BLaER1 (cell line): ENCODE results near the gene ZFP91.

Experiments
- H3K27ac ChIP-seq: shearing (Covaris generic); formaldehyde crosslinking; 2 replicates; pipeline ENCODE4 v1.8.1; 2022
- H3K27me3 ChIP-seq: shearing (Covaris generic); formaldehyde crosslinking; 2 replicates; pipeline ENCODE4 v1.8.1; 2022
- H3K36me3 ChIP-seq: shearing (Covaris generic); formaldehyde crosslinking; 2 replicates; pipeline ENCODE4 v1.8.1; 2022
- H3K4me1 ChIP-seq: shearing (Covaris generic); formaldehyde crosslinking; 2 replicates; pipeline ENCODE4 v1.8.1; 2022
- H3K4me2 ChIP-seq: shearing (Covaris generic); formaldehyde crosslinking; 2 replicates; pipeline ENCODE4 v1.8.1; 2022
- H3K4me3 ChIP-seq: shearing (Covaris generic); formaldehyde crosslinking; 2 replicates; pipeline ENCODE4 v1.8.1; 2022
- H3K9ac ChIP-seq: shearing (Covaris generic); formaldehyde crosslinking; 2 replicates; pipeline ENCODE4 v1.8.1; 2022
- H3K9me3 ChIP-seq: shearing (Covaris generic); formaldehyde crosslinking; 2 replicates; pipeline ENCODE4 v1.8.1; 2022
- H4K20me1 ChIP-seq: shearing (Covaris generic); formaldehyde crosslinking; 2 replicates; pipeline ENCODE4 v1.8.1; 2022
- Cebpa-rat ChIP-seq: shearing (Covaris generic); IDR thresholded peaks from 2 replicates; pipeline ENCODE4 v1.8.1; 2022

Gene ZFP91

DNA sequence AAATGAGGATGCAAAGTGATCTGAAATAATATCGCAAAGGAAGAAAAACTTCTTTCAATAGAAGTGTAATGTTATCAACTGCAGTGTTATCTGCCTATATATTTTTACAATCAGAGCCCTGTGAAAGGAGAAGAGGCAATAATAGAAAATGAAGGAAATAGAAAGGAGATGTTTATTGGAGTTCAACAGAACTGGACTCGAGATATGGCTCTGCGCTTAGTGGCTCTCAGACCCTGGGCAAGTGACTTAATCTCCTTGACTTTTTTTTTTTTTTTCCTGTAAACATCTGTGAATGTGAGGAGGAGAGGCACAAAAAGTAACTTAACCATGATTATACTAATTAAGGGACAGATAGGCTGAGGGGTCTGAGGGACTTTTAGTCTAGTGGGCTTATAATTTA is 62.5 kb downstream of the ZFP91 start:
- no peak overlapping the region for H3K4me2 ChIP-seq
- peaks cover 7% of the 10 kb centered on the region; the same call in 1 of the 2 replicates for H3K36me3 ChIP-seq
- no peak overlapping the region for H3K9ac ChIP-seq
- peaks cover 18% of the 10 kb centered on the region for H3K9me3 ChIP-seq
- peaks cover 9% of the 10 kb centered on the region for H3K4me1 ChIP-seq
- TF ChIP-seq Cebpa-rat, result no peak
- H4K20me1 ChIP-seq, result no peaks in the 10 kb centered on the region
- H3K27ac ChIP-seq, result no peak overlapping the region
- H3K4me3 ChIP-seq, result no peak overlapping the region
- no peaks in the 10 kb centered on the region for H3K27me3 ChIP-seq

DNA sequence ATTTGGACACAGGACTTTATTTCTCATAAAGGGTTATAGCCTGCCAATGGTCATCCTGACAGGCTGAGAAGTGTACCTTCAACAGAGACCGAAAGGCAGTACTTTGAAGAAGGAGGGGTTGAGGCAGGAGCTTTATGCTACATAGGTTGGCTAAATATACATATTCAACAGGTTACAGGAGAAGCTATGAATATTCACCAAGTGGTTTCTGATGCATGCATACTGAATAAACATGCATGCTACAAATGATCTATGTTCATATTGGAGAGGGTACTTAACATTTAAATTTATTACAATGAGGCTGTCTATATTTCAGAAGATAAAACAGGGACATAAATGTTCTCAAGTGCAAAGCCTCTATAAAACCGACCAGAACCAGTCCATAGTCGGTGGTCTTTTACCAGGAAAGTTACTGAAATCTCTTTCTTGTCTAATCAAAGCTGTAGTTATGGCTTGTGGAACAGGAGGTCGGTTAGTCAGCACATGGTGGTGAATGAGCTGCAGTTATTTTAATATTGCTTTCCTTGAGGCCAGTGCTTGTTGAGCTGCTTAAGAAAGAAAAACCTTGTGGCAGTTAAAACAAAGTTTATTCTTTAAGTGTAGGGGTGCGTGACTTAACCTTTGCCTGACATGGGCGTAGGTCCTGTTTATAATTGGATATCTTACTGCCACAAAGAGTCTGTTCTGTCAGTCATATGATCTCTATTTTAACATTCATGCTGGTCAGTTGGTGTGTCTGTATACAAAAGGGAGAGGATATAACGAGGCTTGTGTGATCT is 63.1 kb downstream of the ZFP91 start:
- Histone ChIP-seq H3K9ac (no peak overlapping the region), H3K4me1 (peaks cover 13% of the 10 kb centered on the region), H4K20me1 (no peaks in the 10 kb centered on the region), H3K27ac (no peak overlapping the region), H3K36me3 (peaks cover 7% of the 10 kb centered on the region; the same call in 1 of the 2 replicates), H3K9me3 (peaks cover 21% of the 10 kb centered on the region), H3K27me3 (no peaks in the 10 kb centered on the region), H3K4me3 (no peak overlapping the region), H3K4me2 (no peak overlapping the region)
- no peak for TF ChIP-seq Cebpa-rat

DNA sequence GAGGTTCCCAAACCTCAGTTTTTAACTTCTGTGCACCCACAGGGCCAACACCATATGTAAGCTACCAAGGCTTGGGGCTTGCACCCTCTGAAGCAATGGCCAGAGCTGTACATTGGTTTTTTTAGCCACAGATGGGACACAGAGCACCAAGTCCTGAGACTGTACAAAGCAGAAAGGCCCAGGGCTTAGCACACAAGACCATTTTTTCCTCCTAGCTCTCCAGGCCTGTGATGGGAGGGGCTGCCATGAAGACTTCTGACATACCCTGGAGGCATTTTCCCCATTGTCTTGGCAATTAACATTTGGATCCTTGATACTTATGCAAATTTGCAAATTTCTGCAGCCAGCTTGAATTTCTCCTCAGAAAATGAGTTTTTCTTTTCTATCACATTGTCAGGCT is 67.0 kb downstream of the ZFP91 start:
- peaks cover 14% of the 10 kb centered on the region for H3K4me1 ChIP-seq
- no peak overlapping the region for H3K4me2 ChIP-seq
- no peak overlapping the region for H3K27ac ChIP-seq
- no peaks in the 10 kb centered on the region for H4K20me1 ChIP-seq
- H3K9ac ChIP-seq, result no peak overlapping the region
- H3K9me3 ChIP-seq, result peaks cover 26% of the 10 kb centered on the region
- no peak overlapping the region for H3K4me3 ChIP-seq
- H3K27me3 ChIP-seq, result no peaks in the 10 kb centered on the region
- TF ChIP-seq Cebpa-rat, result no peak
- peaks cover 7% of the 10 kb centered on the region; the same call in 1 of the 2 replicates for H3K36me3 ChIP-seq

DNA sequence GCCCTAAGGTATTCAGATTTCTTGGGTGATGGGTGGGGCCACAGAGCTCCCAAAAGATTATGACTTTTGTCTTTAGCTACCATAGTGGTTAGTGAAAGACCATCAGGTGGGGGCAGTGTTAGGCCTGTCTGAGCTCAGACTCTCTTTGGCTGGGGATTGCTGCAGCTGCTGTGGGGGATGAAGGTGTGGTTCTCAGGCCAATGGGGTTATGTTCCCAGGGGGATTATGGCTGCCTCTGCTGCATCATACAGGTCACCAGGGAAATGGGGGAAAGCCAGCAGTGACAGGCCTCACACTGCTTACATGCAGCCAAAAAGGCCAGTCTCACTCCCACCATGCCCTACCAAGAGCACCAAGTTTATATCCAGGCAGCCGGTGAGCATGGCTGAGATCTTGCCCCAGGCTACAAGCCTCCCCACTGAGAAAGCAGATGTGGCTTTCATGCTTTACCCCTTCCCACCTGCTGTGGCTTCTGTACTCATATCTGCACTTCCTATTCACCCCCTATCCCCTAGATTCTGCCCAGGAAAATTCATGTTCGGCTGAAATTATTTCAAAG is 68.4 kb downstream of the ZFP91 start:
- Histone ChIP-seq H3K9ac (no peak overlapping the region), H3K27me3 (no peaks in the 10 kb centered on the region), H4K20me1 (no peaks in the 10 kb centered on the region), H3K4me1 (peaks cover 13% of the 10 kb centered on the region), H3K4me2 (peak overlapping the region; percentile 53), H3K9me3 (peaks cover 26% of the 10 kb centered on the region), H3K4me3 (no peak overlapping the region), H3K27ac (no peak overlapping the region), H3K36me3 (peaks cover 7% of the 10 kb centered on the region; the same call in 1 of the 2 replicates)
- no peak for TF ChIP-seq Cebpa-rat

DNA sequence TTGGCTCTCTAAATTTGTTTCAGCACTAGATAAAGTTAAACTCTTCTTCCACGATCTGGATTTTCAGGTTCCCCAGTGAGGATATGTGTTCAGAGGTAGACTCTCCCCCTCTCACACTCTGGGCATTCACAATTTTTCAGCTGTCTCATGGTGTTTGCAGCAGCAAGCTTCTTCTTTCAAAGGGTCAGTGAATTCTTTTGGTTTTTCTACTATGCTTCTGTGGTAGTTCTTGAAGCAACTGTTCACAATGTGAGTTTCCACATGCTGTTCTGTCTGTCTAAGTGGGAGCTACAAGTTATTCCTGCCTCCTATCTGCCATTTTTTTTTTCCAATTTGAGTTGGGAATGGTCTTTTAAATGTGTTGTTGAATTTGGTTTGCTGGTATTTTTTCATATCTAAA is 69.0 kb downstream of the ZFP91 start:
- H3K27me3 ChIP-seq, result no peaks in the 10 kb centered on the region
- peaks cover 13% of the 10 kb centered on the region for H3K4me1 ChIP-seq
- no peak overlapping the region for H3K9ac ChIP-seq
- no peak overlapping the region for H3K4me3 ChIP-seq
- H3K36me3 ChIP-seq, result peaks cover 7% of the 10 kb centered on the region; the same call in 1 of the 2 replicates
- TF ChIP-seq Cebpa-rat, result no peak
- no peaks in the 10 kb centered on the region for H4K20me1 ChIP-seq
- H3K9me3 ChIP-seq, result peaks cover 26% of the 10 kb centered on the region
- H3K27ac ChIP-seq, result no peak overlapping the region
- peak overlapping the region; percentile 53; the same call in 1 of the 2 replicates for H3K4me2 ChIP-seq

DNA sequence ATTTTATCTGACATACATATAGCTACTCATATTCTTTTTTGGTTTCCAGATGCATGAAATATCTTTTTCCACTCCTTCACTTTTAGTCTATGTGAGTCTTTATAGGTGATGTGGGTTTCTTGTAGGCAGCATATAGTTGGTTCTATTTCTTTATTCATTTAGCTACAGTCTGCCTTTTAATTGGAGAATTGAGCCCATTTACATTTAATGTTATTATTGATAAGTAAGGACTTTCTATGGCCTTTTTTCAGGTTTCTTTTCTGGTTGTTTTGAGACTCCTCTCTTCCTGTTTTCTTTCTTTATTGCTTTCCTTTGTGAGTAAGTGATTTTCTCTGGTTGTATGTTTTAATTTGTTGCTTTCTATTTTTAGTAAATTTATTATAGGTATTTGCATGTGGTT is 70.8 kb downstream of the ZFP91 start:
- H3K9me3 ChIP-seq, result peaks cover 26% of the 10 kb centered on the region
- H3K4me1 ChIP-seq, result peaks cover 13% of the 10 kb centered on the region
- H4K20me1 ChIP-seq, result no peaks in the 10 kb centered on the region
- H3K4me3 ChIP-seq, result no peak overlapping the region
- no peak overlapping the region for H3K9ac ChIP-seq
- H3K36me3 ChIP-seq, result peaks cover 7% of the 10 kb centered on the region; the same call in 1 of the 2 replicates
- H3K27ac ChIP-seq, result no peak overlapping the region
- no peaks in the 10 kb centered on the region for H3K27me3 ChIP-seq
- no peak for TF ChIP-seq Cebpa-rat
- H3K4me2 ChIP-seq, result no peak overlapping the region

DNA sequence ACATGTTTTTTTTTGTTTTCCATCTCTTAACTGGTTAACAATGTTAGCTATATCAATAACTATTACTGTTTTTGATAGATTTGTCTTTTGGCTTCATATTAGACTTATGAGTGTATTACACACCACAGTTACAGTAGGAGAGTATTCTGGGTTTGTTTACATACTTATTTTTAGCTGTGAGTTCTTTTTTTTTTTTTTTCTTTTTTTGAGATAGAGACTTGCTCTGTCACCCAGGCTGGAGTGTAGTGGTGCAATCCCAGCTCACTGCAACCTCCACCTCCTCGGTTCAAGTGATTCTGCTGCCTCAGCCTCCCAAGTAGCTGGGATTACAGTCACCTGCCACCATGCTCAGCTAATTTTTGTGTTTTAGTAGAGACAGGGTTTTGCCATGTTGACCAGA is 71.6 kb downstream of the ZFP91 start:
- H4K20me1 ChIP-seq, result no peaks in the 10 kb centered on the region
- peaks cover 5% of the 10 kb centered on the region; the same call in 1 of the 2 replicates for H3K36me3 ChIP-seq
- H3K4me2 ChIP-seq, result no peak overlapping the region
- no peak for TF ChIP-seq Cebpa-rat
- H3K27ac ChIP-seq, result no peak overlapping the region
- H3K9me3 ChIP-seq, result peaks cover 17% of the 10 kb centered on the region
- no peak overlapping the region for H3K4me3 ChIP-seq
- no peaks in the 10 kb centered on the region for H3K27me3 ChIP-seq
- no peak overlapping the region for H3K9ac ChIP-seq
- H3K4me1 ChIP-seq, result peaks cover 13% of the 10 kb centered on the region

DNA sequence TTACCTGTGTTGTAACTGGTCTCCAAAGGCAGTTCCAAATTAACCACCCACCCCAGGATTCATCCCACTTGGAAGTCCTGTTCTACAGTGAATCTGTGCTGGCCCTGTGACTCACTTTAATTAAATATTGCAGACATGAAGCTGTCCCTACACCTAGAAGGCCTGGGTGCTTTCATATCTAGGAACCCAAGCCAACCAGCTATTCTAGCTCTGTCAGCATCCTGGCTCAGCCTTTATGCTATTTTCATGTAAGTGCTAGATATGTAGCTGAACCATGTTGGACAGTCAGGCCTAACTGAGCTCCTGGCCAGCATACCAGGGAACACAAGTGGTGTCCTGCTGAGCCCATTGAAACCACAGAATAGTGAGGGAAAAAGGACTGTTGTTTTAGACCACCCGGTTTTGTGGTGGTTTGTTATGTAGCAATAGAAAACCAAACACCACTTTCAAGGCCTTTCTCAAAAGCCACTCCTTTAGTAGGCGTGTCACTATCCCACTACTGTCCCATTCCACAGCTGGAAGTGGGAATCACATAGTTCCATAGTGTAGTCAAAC is 73.9 kb downstream of the ZFP91 start:
- Histone ChIP-seq H4K20me1 (no peaks in the 10 kb centered on the region), H3K27me3 (no peaks in the 10 kb centered on the region)
- no peak for TF ChIP-seq Cebpa-rat

DNA sequence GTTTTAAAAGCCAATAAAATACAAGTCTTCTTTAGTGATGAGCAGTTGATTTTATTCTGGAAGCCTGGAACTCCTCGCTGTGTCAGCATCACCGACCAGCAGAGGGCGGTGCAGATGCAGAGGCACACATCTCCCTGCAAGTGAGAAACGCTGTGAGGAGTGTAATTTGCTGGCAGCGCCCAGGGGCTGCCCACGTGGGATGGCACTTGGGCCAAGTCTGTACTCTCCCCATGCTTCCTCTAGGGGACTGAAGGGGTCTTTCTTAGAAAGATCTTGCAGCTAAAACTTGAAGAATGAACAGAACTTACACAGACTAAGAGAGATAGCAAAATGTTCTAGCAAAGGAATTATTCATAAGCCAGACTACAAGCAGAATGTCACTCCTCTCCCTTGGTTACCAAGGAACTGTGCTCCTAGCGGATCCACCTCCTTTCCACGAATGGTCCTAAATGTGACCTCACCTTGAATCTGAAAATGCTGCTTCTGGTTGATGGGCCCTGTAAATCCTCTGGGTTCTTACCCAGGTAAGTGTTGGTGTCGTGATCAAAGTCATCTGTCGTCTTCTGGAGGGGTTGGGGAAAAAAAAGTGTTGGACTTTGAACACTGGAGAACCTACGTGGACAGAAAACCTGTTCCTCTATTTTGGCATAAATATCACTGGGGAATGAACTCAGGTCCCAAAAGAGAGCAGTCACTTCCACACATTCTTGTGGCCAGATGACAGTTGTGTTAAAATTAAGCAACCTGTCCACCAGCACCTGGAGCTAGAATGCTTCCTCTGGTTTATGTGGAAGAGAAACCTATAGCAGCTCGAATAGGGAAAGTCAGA is 75.4 kb downstream of the ZFP91 start:
- Histone ChIP-seq H3K4me1 (no peaks in the 10 kb centered on the region), H3K9ac (no peak overlapping the region), H3K4me2 (no peak overlapping the region), H4K20me1 (no peaks in the 10 kb centered on the region), H3K9me3 (peaks cover 4% of the 10 kb centered on the region; the same call in 1 of the 2 replicates), H3K27me3 (no peaks in the 10 kb centered on the region), H3K36me3 (no peaks in the 10 kb centered on the region), H3K27ac (no peak overlapping the region), H3K4me3 (no peak overlapping the region)
- no peak for TF ChIP-seq Cebpa-rat

More for the DNA sequence above, 73.9 kb downstream of the ZFP91 start:
- no peak overlapping the region for H3K9ac ChIP-seq
- H3K36me3 ChIP-seq, result no peaks in the 10 kb centered on the region
- no peak overlapping the region for H3K4me2 ChIP-seq
- H3K4me1 ChIP-seq, result peaks cover under 1% of the 10 kb centered on the region; the same call in 1 of the 2 replicates
- no peak overlapping the region for H3K27ac ChIP-seq
- peaks cover 4% of the 10 kb centered on the region; the same call in 1 of the 2 replicates for H3K9me3 ChIP-seq
- no peak overlapping the region for H3K4me3 ChIP-seq
